ENCODE measurements around the gene ALDH3B2.
"Not testable (repeated sequence)": the region's sequence is repeated elsewhere in the genome, so short reads cannot be mapped to it uniquely, and the experiment has no call there.

ALDH3B2 gene

GRCh38 chr11:67682126-67683034 lies 8.0 kb upstream of the ALDH3B2 start:
- not testable (repeated sequence) for DNase-seq

GRCh38 chr11:67680696-67681470 lies 6.5 kb upstream of the ALDH3B2 start:
- DNase-seq: no peak

- no peak for DNase-seq
These were observed 780 bp upstream of the ALDH3B2 start for GRCh38 chr11:67675058-67675747.

GRCh38 chr11:67673902-67674301 lies 521 bp downstream of the ALDH3B2 start:
- no peak for DNase-seq

- no peak for DNase-seq
These were observed 1.1 kb downstream of the ALDH3B2 start for GRCh38 chr11:67673358-67673757.

- DNase-seq: no peak
These were observed 3.3 kb downstream of the ALDH3B2 start for GRCh38 chr11:67671211-67671520.

GRCh38 chr11:67670316-67671210 lies 3.9 kb downstream of the ALDH3B2 start:
- no peak for DNase-seq

- DNase-seq: no peak
These were observed 6.3 kb downstream of the ALDH3B2 start for GRCh38 chr11:67668192-67668551.

GRCh38 chr11:67667490-67668191 lies 6.8 kb downstream of the ALDH3B2 start:
- DNase-seq: no peak

- DNase-seq: no peak
These were observed 7.5 kb downstream of the ALDH3B2 start for GRCh38 chr11:67666676-67667489.

- DNase-seq: no peak
These were observed 8.1 kb downstream of the ALDH3B2 start for GRCh38 chr11:67666303-67666645.

- no peak for DNase-seq
These were observed 8.7 kb downstream of the ALDH3B2 start for GRCh38 chr11:67665541-67666302.

- no peak for DNase-seq
These were observed 9.5 kb downstream of the ALDH3B2 start for GRCh38 chr11:67664696-67665540.

- no peak for DNase-seq
These were observed 10.2 kb downstream of the ALDH3B2 start for GRCh38 chr11:67664213-67664585.

- no peak for DNase-seq
These were observed 10.8 kb downstream of the ALDH3B2 start for GRCh38 chr11:67663532-67664212.

- no peak for DNase-seq
These were observed 11.4 kb downstream of the ALDH3B2 start for GRCh38 chr11:67662835-67663531.

- no peak for DNase-seq
These were observed 12.1 kb downstream of the ALDH3B2 start for GRCh38 chr11:67662142-67662834.
